HepG2 (cell line): ENCODE measurements around the gene MASP2. TPM values are rescaled to one million over a fixed set of nuclear protein-coding genes. Genes with fewer than 3 reads are reported as not detected.

ENCODE experiments used
- ARNT2 ChIP-seq: sonication (generic); formaldehyde crosslinking; IDR thresholded peaks from 2 replicates; pipeline ENCODE4 v1.8.0; 2022; ENCODE audit warnings: mild to moderate bottlenecking, low read depth, missing genetic modification reagents, moderate library complexity
- DBP ChIP-seq: sonication (generic); formaldehyde crosslinking; IDR thresholded peaks from 2 replicates; pipeline ENCODE4 v1.4.0; 2020; ENCODE audit warnings: missing genetic modification reagents; ENCODE audit errors: not compliant biosample characterization
- EEA1 ChIP-seq: sonication (generic); formaldehyde crosslinking; IDR thresholded peaks from 2 replicates; pipeline ENCODE4 v1.5.1; 2020; ENCODE audit warnings: mild to moderate bottlenecking, missing genetic modification reagents, borderline replicate concordance
- EHMT2 ChIP-seq: fragments of 200-600 bp; sonication (generic); IDR thresholded peaks from 2 replicates; pipeline ENCODE4 v1.7.0; 2017; ENCODE audit warnings: antibody characterized with exemption, low read depth, low read length, borderline replicate concordance
- ESRRA ChIP-seq: sonication (generic); formaldehyde crosslinking; IDR thresholded peaks from 2 replicates; pipeline ENCODE4 v1.5.1; 2020; ENCODE audit warnings: mild to moderate bottlenecking, low read depth, missing genetic modification reagents
- HOXA3 ChIP-seq: sonication (generic); formaldehyde crosslinking; IDR thresholded peaks from 2 replicates; pipeline ENCODE4 v1.5.0; 2020; ENCODE audit warnings: missing genetic modification reagents
- MED13 ChIP-seq: sonication (generic); formaldehyde crosslinking; IDR thresholded peaks from 2 replicates; pipeline ENCODE4 v1.5.0; 2020; ENCODE audit warnings: missing genetic modification reagents
- MED8 ChIP-seq: sonication (generic); formaldehyde crosslinking; IDR thresholded peaks from 2 replicates; pipeline ENCODE4 v1.8.1; 2023; ENCODE audit warnings: mild to moderate bottlenecking, missing genetic modification reagents; ENCODE audit not compliant: insufficient replicate concordance
- MIER2 ChIP-seq: IDR thresholded peaks from 2 replicates; pipeline ENCODE4 v1.6.1; 2016; ENCODE audit warnings: missing biosample characterization, missing genetic modification reagents
- MYC ChIP-seq: sonication (generic); formaldehyde crosslinking; IDR thresholded peaks from 2 replicates; pipeline ENCODE4 v1.9.0; 2021; ENCODE audit warnings: missing genetic modification reagents, borderline replicate concordance
- NR3C1 ChIP-seq: sonication (generic); formaldehyde crosslinking; IDR thresholded peaks from 2 replicates; pipeline ENCODE4 v1.4.0; 2020; ENCODE audit warnings: missing genetic modification reagents
- RARA ChIP-seq: IDR thresholded peaks from 2 replicates; pipeline ENCODE4 v1.6.1; 2016; ENCODE audit warnings: missing genetic modification reagents, missing compliant biosample characterization
- RXRA ChIP-seq: sonication (generic); formaldehyde crosslinking; IDR thresholded peaks from 2 replicates; pipeline ENCODE4 v1.5.1; 2020; ENCODE audit warnings: missing genetic modification reagents
- ZBTB38 ChIP-seq: sonication (generic); formaldehyde crosslinking; IDR thresholded peaks from 2 replicates; pipeline ENCODE4 v1.5.1; 2020; ENCODE audit warnings: mild to moderate bottlenecking, missing genetic modification reagents
- ZFX ChIP-seq: sonication (generic); formaldehyde crosslinking; IDR thresholded peaks from 2 replicates; pipeline ENCODE4 v1.4.0; 2020; ENCODE audit warnings: mild to moderate bottlenecking, low read depth, missing genetic modification reagents, moderate library complexity
- ZNF446 ChIP-seq: sonication (generic); formaldehyde crosslinking; IDR thresholded peaks from 2 replicates; pipeline ENCODE4 v1.5.0; 2020; ENCODE audit warnings: mild to moderate bottlenecking, missing genetic modification reagents
- ZNF563 ChIP-seq: sonication (generic); formaldehyde crosslinking; IDR thresholded peaks from 2 replicates; pipeline ENCODE4 v1.8.0; 2022; ENCODE audit warnings: mild to moderate bottlenecking, moderate library complexity, missing genetic modification reagents
- ZNF75D ChIP-seq: sonication (generic); formaldehyde crosslinking; IDR thresholded peaks from 2 replicates; pipeline ENCODE4 v1.8.1; 2023; ENCODE audit warnings: missing genetic modification reagents, mild to moderate bottlenecking, borderline replicate concordance
- ZNF788 ChIP-seq: sonication (generic); formaldehyde crosslinking; IDR thresholded peaks from 2 replicates; pipeline ENCODE4 v1.5.0; 2020; ENCODE audit warnings: mild to moderate bottlenecking, missing genetic modification reagents, borderline replicate concordance
- ZSCAN22 ChIP-seq: sonication (generic); formaldehyde crosslinking; IDR thresholded peaks from 2 replicates; pipeline ENCODE4 v1.4.0; 2020; ENCODE audit warnings: mild to moderate bottlenecking, missing genetic modification reagents
- polyA plus RNA-seq, 8 experiments: library from polyadenylated mRNA; depleted of rRNA in 3 of 8; stranded (reverse) in 7 of 8; unstranded in 1 of 8; fragments of >200 nt; fragmentation: Illumina TruSeq in 4 of 8; extraction: Trizol in 4 of 8; gene quantifications; 2 replicates each; pipeline versions ENCODE4 v1.2.1 to v1.2.3, GENCODE V29; 2011 to 2016; ENCODE audit warnings: low read depth in 4 of 8, missing spikeins in 1 of 8, mixed read lengths in 1 of 8; ENCODE audit not compliant: insufficient read depth in 1 of 8
- total RNA-seq, 5 experiments: library from RNA; depleted of rRNA; stranded (reverse); fragments of >200 nt; fragmentation: Illumina TruSeq; extraction: Trizol; gene quantifications; 2 replicates each; pipeline ENCODE4 v1.2.3, GENCODE V29; 2016; ENCODE audit warnings: low read depth in 1 of 5
- TF ChIP-seq, protein P1 (sequence below): sonication (generic); formaldehyde crosslinking; IDR thresholded peaks from 2 replicates; pipeline ENCODE4 v1.4.0; 2020; ENCODE audit warnings: missing genetic modification reagents, borderline replicate concordance
- TF ChIP-seq, protein P2 (sequence below): sonication (generic); formaldehyde crosslinking; IDR thresholded peaks from 2 replicates; pipeline ENCODE4 v1.5.1; 2020; ENCODE audit warnings: mild to moderate bottlenecking, missing genetic modification reagents, moderate library complexity

MASP2 gene
- total and polyA plus RNA-seq, 2 of the 13 experiments (the other 11 are each of a cell fraction or from before 2014, with no cell fraction given), result 7.1 to 11.8 TPM

DNA sequence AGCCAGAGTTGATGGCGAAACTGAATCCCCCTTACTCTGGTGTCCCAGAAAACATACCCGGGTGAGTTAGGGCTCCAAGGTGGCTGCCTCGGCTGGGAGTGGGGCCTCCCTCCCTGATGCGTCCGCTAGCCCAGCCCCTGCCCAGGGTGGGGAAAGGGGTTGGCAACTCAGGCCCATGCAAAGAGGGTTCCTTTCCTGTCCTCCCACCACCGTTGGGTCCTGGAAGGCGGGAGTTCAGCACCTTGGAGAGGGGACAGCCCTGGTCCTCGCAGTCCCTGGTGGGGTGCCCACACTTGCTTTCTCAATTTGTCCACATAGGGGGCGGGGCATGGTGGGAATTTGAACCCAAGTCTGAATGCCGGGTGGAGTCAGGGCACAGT is 6.7 kb upstream of the MASP2 start (continued):
- TF ChIP-seq, protein P1, sequence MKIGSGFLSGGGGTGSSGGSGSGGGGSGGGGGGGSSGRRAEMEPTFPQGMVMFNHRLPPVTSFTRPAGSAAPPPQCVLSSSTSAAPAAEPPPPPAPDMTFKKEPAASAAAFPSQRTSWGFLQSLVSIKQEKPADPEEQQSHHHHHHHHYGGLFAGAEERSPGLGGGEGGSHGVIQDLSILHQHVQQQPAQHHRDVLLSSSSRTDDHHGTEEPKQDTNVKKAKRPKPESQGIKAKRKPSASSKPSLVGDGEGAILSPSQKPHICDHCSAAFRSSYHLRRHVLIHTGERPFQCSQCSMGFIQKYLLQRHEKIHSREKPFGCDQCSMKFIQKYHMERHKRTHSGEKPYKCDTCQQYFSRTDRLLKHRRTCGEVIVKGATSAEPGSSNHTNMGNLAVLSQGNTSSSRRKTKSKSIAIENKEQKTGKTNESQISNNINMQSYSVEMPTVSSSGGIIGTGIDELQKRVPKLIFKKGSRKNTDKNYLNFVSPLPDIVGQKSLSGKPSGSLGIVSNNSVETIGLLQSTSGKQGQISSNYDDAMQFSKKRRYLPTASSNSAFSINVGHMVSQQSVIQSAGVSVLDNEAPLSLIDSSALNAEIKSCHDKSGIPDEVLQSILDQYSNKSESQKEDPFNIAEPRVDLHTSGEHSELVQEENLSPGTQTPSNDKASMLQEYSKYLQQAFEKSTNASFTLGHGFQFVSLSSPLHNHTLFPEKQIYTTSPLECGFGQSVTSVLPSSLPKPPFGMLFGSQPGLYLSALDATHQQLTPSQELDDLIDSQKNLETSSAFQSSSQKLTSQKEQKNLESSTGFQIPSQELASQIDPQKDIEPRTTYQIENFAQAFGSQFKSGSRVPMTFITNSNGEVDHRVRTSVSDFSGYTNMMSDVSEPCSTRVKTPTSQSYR (CRISPR knock-in tag), result peak; percentile 20; the same call in 1 of the 2 replicates
- TF ChIP-seq ZNF563 (CRISPR knock-in tag) (peak; percentile 32; the same call in 1 of the 2 replicates), RARA (CRISPR knock-in tag) (0 out of 2 replicates have a peak, but pooled peaks have one; percentile 11), ZNF75D (CRISPR knock-in tag) (peak; percentile 67; the same call in 1 of the 2 replicates), ESRRA (no peak), NR3C1 (CRISPR knock-in tag) (no peak), MIER2 (CRISPR knock-in tag) (peak; percentile 95), MED13 (CRISPR knock-in tag) (peak; percentile 36; the same call in 1 of the 2 replicates), ZNF446 (CRISPR knock-in tag) (no peak), ZBTB38 (CRISPR knock-in tag) (peak; percentile 41; the same call in 1 of the 2 replicates), EHMT2 (peak; percentile 35; the same call in 1 of the 2 replicates), DBP (CRISPR knock-in tag) (no peak), RXRA (CRISPR knock-in tag) (no peak), HOXA3 (0 out of 2 replicates have a peak, but pooled peaks have one; percentile 20), EEA1 (CRISPR knock-in tag) (0 out of 2 replicates have a peak, but pooled peaks have one; percentile 37), ZSCAN22 (CRISPR knock-in tag) (no peak), ZNF788 (CRISPR knock-in tag) (no peak), MED8 (CRISPR knock-in tag) (no peak), ZFX (no peak), ARNT2 (no peak), MYC (no peak)
- TF ChIP-seq, protein P2, sequence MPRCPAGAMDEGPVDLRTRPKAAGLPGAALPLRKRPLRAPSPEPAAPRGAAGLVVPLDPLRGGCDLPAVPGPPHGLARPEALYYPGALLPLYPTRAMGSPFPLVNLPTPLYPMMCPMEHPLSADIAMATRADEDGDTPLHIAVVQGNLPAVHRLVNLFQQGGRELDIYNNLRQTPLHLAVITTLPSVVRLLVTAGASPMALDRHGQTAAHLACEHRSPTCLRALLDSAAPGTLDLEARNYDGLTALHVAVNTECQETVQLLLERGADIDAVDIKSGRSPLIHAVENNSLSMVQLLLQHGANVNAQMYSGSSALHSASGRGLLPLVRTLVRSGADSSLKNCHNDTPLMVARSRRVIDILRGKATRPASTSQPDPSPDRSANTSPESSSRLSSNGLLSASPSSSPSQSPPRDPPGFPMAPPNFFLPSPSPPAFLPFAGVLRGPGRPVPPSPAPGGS (CRISPR knock-in tag), result no peak
